Measurements from ENCODE around the gene WNT2. TPM values are rescaled to one million over a fixed set of nuclear protein-coding genes. Genes with fewer than 3 reads are reported as not detected.

The WNT2 gene
- polyA plus RNA-seq, 1 donor from 2014 or later, result not detected

GRCh38 chr7:117259615-117260014 lies 63.2 kb downstream of the WNT2 start:
- TF ChIP-seq EZH2 (IDR thresholded peaks at IDR 0.05; ENCODE audit: borderline replicate concordance, insufficient read depth, low read length, poor library complexity, severe bottlenecking) (no peak), SMC3 (conservative IDR thresholded peaks at IDR 0.05; ENCODE audit: poor library complexity) (no peak), RAD21 (conservative IDR thresholded peaks at IDR 0.05) (no peak), TAF1 (IDR thresholded peaks at IDR 0.05; ENCODE audit: low read depth) (no peak), CTCF (IDR thresholded peaks at IDR 0.05; ENCODE audit: poor library complexity, severe bottlenecking) (no peak), REST (IDR thresholded peaks at IDR 0.05; ENCODE audit: borderline replicate concordance) (no peak), EP300 (conservative IDR thresholded peaks at IDR 0.05; ENCODE audit: poor library complexity, severe bottlenecking) (no peak), POLR2AphosphoS5 (IDR thresholded peaks at IDR 0.05) (no peak), MXI1 (conservative IDR thresholded peaks at IDR 0.05; ENCODE audit: poor library complexity, severe bottlenecking) (no peak)

GRCh38 chr7:117251687-117252086 lies 71.2 kb downstream of the WNT2 start:
- no peak overlapping the region for H3K27ac ChIP-seq (ENCODE audit: low read length)
- H3K4me3 ChIP-seq (ENCODE audit: low read length), result no peak overlapping the region
- no peaks in the 10 kb centered on the region for H3K36me3 ChIP-seq (ENCODE audit: insufficient read depth, low read length)
- H3K27me3 ChIP-seq (ENCODE audit: insufficient read depth, low read depth, low read length), result no peaks in the 10 kb centered on the region
- no peak overlapping the region for H3K4me2 ChIP-seq (ENCODE audit: low read length)
- no peaks in the 10 kb centered on the region for H4K20me1 ChIP-seq (ENCODE audit: insufficient read depth)
- H3K9ac ChIP-seq (ENCODE audit: low read length), result no peak overlapping the region
- no peaks in the 10 kb centered on the region for H3K9me3 ChIP-seq (ENCODE audit: low read length)
- H3F3A ChIP-seq (ENCODE audit: insufficient read depth, low read length, poor library complexity, severe bottlenecking), result no peaks in the 10 kb centered on the region
- no peak overlapping the region for H2AFZ ChIP-seq (ENCODE audit: low read depth, low read length)
- H3K9me2 ChIP-seq (ENCODE audit: insufficient read depth, low read length), result no peaks in the 10 kb centered on the region
- H3K79me2 ChIP-seq (replicated peaks; ENCODE audit: insufficient read depth, low read length), result no peaks in the 10 kb centered on the region
- TF ChIP-seq RAD21 (conservative IDR thresholded peaks at IDR 0.05), result no peak
- TF ChIP-seq SMC3 (conservative IDR thresholded peaks at IDR 0.05; ENCODE audit: poor library complexity), result no peak
- no peak for TF ChIP-seq TAF1 (IDR thresholded peaks at IDR 0.05; ENCODE audit: low read depth)
- TF ChIP-seq REST (IDR thresholded peaks at IDR 0.05; ENCODE audit: borderline replicate concordance), result no peak
- no peak for TF ChIP-seq POLR2AphosphoS5 (IDR thresholded peaks at IDR 0.05)
- TF ChIP-seq CTCF (IDR thresholded peaks at IDR 0.05; ENCODE audit: poor library complexity, severe bottlenecking), result no peak
- no peak for TF ChIP-seq MXI1 (conservative IDR thresholded peaks at IDR 0.05; ENCODE audit: poor library complexity, severe bottlenecking)
- no peak for TF ChIP-seq EZH2 (IDR thresholded peaks at IDR 0.05; ENCODE audit: borderline replicate concordance, insufficient read depth, low read length, poor library complexity, severe bottlenecking)
- no peak for TF ChIP-seq EP300 (conservative IDR thresholded peaks at IDR 0.05; ENCODE audit: poor library complexity, severe bottlenecking)

More at GRCh38 chr7:117259615-117260014, 63.2 kb downstream of the WNT2 start:
- H3F3A ChIP-seq (ENCODE audit: insufficient read depth, low read length, poor library complexity, severe bottlenecking), result no peaks in the 10 kb centered on the region
- no peak overlapping the region for H3K4me2 ChIP-seq (ENCODE audit: low read length)
- H3K79me2 ChIP-seq (replicated peaks; ENCODE audit: insufficient read depth, low read length), result no peaks in the 10 kb centered on the region
- no peaks in the 10 kb centered on the region for H4K20me1 ChIP-seq (ENCODE audit: insufficient read depth)
- H3K27ac ChIP-seq (ENCODE audit: low read length), result no peak overlapping the region
- no peaks in the 10 kb centered on the region for H3K9me3 ChIP-seq (ENCODE audit: low read length)
- H3K4me3 ChIP-seq (ENCODE audit: low read length), result no peak overlapping the region
- H3K9me2 ChIP-seq (ENCODE audit: insufficient read depth, low read length), result no peaks in the 10 kb centered on the region
- no peaks in the 10 kb centered on the region for H3K36me3 ChIP-seq (ENCODE audit: insufficient read depth, low read length)
- no peak overlapping the region for H3K9ac ChIP-seq (ENCODE audit: low read length)
- H3K27me3 ChIP-seq (ENCODE audit: insufficient read depth, low read depth, low read length), result no peaks in the 10 kb centered on the region
- no peak overlapping the region for H2AFZ ChIP-seq (ENCODE audit: low read depth, low read length)
